GM13976 (cell line): Measurements from ENCODE around the gene OR9Q1.
"Not testable (repeated sequence)": the region's sequence is repeated elsewhere in the genome, so short reads cannot be mapped to it uniquely, and the experiment has no call there.

ENCODE experiments used
- DNase-seq: peaks from one replicate; pipeline ENCODE4 v3.0.0; 2012; ENCODE audit warnings: low spot score
- in situ Hi-C: fragments of 300-500 bp; cut with MboI; formaldehyde crosslinking; loops from one replicate; pipeline ENCODE4 v1.12.0; 2022; ENCODE audit warnings: low sequenced_read_pairs, mixed read lengths, inconsistent platforms; ENCODE audit not compliant: unreplicated experiment
- TF ChIP-seq, protein P1 (sequence below): IDR thresholded peaks from 2 replicates; pipeline ENCODE4 v1.5.1; 2012; ENCODE audit warnings: borderline replicate concordance, mild to moderate bottlenecking; ENCODE audit not compliant: insufficient read depth; ENCODE audit errors: extremely low read depth, missing control alignments, control extremely low read depth

Gene OR9Q1

DNA sequence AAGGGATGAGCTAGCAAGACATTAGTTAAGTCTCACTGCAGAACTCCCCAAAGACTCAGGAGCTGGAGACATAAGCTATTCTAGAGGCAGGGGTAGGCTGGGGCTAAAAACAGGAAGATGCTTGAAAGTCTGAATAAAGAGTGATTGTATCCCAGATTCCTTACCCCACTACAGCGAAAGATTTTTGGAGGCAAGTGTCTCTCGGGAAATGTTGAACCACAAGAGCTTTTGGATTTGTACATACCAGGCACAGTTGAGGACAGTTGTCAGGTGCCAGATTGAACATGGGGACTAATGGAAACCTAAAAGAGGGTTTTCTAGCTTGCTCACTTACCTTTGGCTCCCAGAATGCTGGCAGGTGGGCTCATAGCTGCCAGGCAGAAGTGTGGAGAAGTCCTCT lies 43.5 kb upstream of the OR9Q1 start:
- TF ChIP-seq, protein P1, sequence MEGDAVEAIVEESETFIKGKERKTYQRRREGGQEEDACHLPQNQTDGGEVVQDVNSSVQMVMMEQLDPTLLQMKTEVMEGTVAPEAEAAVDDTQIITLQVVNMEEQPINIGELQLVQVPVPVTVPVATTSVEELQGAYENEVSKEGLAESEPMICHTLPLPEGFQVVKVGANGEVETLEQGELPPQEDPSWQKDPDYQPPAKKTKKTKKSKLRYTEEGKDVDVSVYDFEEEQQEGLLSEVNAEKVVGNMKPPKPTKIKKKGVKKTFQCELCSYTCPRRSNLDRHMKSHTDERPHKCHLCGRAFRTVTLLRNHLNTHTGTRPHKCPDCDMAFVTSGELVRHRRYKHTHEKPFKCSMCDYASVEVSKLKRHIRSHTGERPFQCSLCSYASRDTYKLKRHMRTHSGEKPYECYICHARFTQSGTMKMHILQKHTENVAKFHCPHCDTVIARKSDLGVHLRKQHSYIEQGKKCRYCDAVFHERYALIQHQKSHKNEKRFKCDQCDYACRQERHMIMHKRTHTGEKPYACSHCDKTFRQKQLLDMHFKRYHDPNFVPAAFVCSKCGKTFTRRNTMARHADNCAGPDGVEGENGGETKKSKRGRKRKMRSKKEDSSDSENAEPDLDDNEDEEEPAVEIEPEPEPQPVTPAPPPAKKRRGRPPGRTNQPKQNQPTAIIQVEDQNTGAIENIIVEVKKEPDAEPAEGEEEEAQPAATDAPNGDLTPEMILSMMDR, result no peak
- in situ Hi-C loops, result no loop called here
- no peak for DNase-seq

DNA sequence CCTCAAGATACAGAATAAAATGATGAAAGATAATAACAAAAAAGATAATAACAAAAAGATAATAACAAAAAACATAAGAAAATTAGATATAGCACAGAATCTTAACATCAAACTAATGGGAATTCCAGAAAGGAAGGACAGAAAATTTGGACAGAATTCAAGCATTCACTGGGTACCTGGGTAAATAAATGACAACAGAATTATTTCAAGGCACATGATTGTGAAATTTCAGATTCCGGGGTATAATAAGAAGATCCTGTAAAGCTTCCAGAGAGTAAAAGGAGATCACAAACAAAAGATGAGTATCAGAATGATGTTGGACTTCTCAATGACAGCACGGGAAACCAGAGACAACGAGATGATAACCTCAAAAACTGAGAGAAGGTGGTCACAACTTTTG lies 42.1 kb upstream of the OR9Q1 start:
- in situ Hi-C loops, result no loop called here
- TF ChIP-seq, protein P1, result no peak
- DNase-seq, result no peak

DNA sequence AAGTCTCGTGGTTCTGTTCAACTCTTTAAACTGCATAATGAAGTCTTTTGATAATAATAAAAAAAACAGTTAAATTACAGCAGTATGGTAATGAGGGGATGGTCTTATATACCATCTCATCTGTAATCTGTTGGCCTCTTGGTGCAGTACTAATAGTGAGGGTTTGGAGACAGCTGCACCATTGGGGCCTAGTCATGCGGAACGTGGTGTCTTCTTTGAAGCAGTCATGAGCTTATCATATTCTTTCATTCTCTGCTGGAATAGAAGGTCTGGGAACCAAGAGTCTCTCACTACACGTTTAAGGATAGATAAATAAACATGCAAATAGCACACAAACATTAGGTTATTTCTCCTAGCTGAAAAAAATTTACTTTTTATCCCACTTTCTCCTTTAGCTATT lies 40.9 kb upstream of the OR9Q1 start:
- in situ Hi-C loops, result no loop called here
- TF ChIP-seq, protein P1, result no peak
- DNase-seq, result no peak

DNA sequence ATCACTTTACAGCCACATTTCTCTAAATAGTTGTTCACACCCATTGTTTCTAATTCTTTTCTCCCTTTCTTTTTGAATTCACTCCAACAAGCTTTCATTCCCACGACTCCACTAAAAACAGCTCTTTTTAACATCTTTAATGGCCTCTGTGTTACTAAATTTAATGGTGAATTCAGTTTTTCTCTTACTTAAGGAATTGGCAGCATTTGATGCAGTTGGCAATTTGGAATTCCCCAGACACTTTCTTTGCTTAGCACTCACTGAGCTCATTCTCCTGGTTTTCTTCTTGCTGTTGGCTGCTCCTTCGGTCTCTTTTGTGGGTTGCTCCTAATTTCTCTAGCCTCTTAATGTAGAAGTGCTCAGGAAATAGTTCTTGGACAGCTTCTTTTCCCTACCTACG lies 40.5 kb upstream of the OR9Q1 start:
- in situ Hi-C loops, result no loop called here
- DNase-seq, result no peak
- TF ChIP-seq, protein P1, result no peak

DNA sequence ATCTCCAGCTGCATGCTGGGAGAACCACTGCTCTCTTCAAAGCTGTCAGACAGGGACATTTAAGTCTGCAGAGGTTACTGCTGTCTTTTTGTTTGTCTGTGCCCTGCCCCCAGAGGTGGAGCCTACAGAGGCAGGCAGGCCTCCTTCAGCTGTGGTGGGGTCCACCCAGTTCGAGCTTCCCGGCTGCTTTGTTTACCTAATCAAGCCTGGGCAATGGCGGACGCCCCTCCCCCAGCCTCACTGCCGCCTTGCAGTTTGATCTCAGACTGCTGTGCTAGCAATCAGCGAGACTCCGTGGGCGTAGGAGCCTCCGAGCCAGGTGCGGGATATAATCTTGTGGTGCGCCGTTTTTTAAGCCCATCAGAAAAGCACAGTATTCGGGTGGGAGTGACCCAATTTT lies 24.2 kb upstream of the OR9Q1 start:
- DNase-seq, in situ Hi-C loops: not testable (repeated sequence)

DNA sequence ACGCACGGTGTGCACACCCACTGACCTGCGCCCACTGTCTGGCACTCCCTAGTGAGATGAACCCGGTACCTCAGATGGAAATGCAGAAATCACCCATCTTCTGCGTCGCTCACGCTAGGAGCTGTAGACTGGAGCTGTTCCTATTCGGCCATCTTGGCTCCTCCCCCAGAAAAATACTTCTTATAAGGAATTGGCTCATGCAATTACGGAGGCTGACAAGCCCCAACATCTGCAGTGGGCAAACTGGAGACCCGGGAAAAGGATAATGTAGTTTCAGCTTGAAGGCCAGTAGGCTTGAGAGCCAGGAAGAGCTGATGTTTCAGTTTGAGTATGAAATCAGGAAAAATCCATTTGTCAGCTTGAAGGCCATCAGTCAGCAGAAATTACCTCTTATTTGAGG lies 23.7 kb upstream of the OR9Q1 start:
- in situ Hi-C loops, result not testable (repeated sequence)

DNA sequence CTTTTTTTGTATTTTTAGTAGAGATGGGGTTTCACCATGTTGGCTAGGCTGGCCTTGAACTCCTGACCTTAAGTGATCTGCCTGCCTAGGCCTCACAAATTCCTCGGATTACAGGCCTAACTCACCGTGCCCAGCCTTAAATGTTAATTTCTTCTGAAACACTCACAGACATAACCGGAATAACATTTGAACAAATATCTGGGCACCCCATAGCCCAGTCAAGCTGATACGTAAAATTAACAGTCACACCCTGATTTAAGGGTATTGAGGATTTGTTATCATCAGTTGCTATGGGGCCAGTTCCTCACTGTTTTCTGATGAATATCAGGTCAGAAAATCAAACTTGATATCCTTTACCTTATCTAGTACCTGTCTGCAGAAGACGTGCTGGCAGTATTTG lies 23.0 kb upstream of the OR9Q1 start:
- DNase-seq, result no peak
- in situ Hi-C loops, result no loop called here
- TF ChIP-seq, protein P1, result no peak

More for the DNA sequence above, 23.7 kb upstream of the OR9Q1 start:
- DNase-seq, result not testable (repeated sequence)

DNA sequence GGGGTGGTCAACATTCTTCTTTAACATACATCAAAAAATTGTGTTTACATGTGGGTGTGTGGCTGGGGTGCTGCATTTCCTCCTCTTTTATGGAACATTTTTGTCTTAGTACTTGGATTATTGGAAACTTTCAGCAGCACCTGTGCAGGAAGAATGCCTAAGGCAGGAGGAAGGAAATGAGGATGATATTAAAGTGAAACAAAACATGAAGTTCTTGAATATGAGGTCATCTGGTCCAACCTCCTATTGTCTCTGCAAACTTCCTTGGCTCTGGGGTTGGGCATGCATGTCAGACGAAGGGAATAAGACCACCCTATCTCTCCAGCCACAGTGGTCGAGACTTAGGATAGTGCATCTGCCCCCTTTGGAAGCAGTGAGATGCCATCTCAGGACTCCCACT lies 20.6 kb upstream of the OR9Q1 start:
- in situ Hi-C loops, result no loop called here
- TF ChIP-seq, protein P1, result no peak
- DNase-seq, result no peak
